MM.1S (cell line): Measurements from ENCODE around the gene ZNF287.

Experiments used
- DNase-seq: peaks from one replicate; pipeline ENCODE4 v3.0.0-alpha.2; 2015
- H2AFZ ChIP-seq: fragments of 300-600 bp; sonication (generic); 2 replicates; pipeline ENCODE4 v1.6.0; 2016; ENCODE audit warnings: antibody characterized with exemption, low read length
- H3F3A ChIP-seq: fragments of 300-600 bp; sonication (generic); 2 replicates; pipeline ENCODE4 v1.6.1; 2016; ENCODE audit warnings: mild to moderate bottlenecking, antibody characterized with exemption, low read length, moderate library complexity, mixed read lengths; ENCODE audit not compliant: insufficient read depth
- H3K27ac ChIP-seq: fragments of 300-600 bp; sonication (generic); 2 replicates; pipeline ENCODE4 v1.5.1; 2016; ENCODE audit warnings: mild to moderate bottlenecking, low read length
- H3K27me3 ChIP-seq: fragments of 300-600 bp; sonication (generic); replicated peaks from 2 replicates; pipeline ENCODE4 v1.6.0; 2016; ENCODE audit warnings: low read length; ENCODE audit not compliant: insufficient read depth
- H3K36me3 ChIP-seq: fragments of 300-600 bp; sonication (generic); replicated peaks from 2 replicates; pipeline ENCODE4 v1.6.1; 2016; ENCODE audit warnings: mild to moderate bottlenecking, low read length, mixed read lengths; ENCODE audit not compliant: insufficient read depth
- H3K4me1 ChIP-seq: fragments of 300-600 bp; sonication (generic); 2 replicates; pipeline ENCODE4 v1.6.1; 2016; ENCODE audit warnings: low read length, mixed read lengths
- H3K4me2 ChIP-seq: fragments of 300-600 bp; sonication (generic); 2 replicates; pipeline ENCODE4 v1.6.0; 2016; ENCODE audit warnings: low read depth, low read length
- H3K4me3 ChIP-seq: fragments of 300-600 bp; sonication (generic); 2 replicates; pipeline ENCODE4 v1.5.1; 2016; ENCODE audit warnings: low read length, mixed read lengths
- H3K79me2 ChIP-seq: fragments of 300-600 bp; sonication (generic); 2 replicates; pipeline ENCODE4 v1.6.1; 2016; ENCODE audit warnings: mixed run types, low read length, mixed read lengths
- H3K9ac ChIP-seq: fragments of 300-600 bp; sonication (generic); 2 replicates; pipeline ENCODE4 v1.6.1; 2016; ENCODE audit warnings: low read length, mixed read lengths
- H3K9me2 ChIP-seq: fragments of 300-600 bp; sonication (generic); replicated peaks from 2 replicates; pipeline ENCODE4 v1.6.1; 2016; ENCODE audit warnings: mild to moderate bottlenecking, low read length, mixed read lengths; ENCODE audit not compliant: insufficient read depth
- H3K9me3 ChIP-seq: fragments of 300-600 bp; sonication (generic); replicated peaks from 2 replicates; pipeline ENCODE4 v1.6.1; 2016; ENCODE audit warnings: mild to moderate bottlenecking, low read length, mixed read lengths; ENCODE audit not compliant: insufficient read depth
- H4K20me1 ChIP-seq: fragments of 300-600 bp; sonication (generic); 2 replicates; pipeline ENCODE4 v1.6.1; 2016; ENCODE audit warnings: mild to moderate bottlenecking, low read length, moderate library complexity, mixed read lengths; ENCODE audit not compliant: insufficient read depth
- CTCF ChIP-seq: fragments of 300-600 bp; sonication (generic); IDR thresholded peaks from 2 replicates; pipeline ENCODE4 v1.5.1; 2016; ENCODE audit warnings: antibody characterized with exemption, low read length, mixed read lengths
- EZH2 ChIP-seq: fragments of 300-600 bp; sonication (generic); optimal IDR thresholded peaks from 2 replicates; pipeline ENCODE3; 2017; ENCODE audit warnings: low read depth, mild to moderate bottlenecking, antibody characterized with exemption, low read length, mixed read lengths
- EZH2phosphoT487 ChIP-seq: fragments of 300-600 bp; sonication (generic); IDR thresholded peaks from 2 replicates; pipeline ENCODE4 v1.6.1; 2018; ENCODE audit warnings: antibody characterized with exemption, low read length

Gene ZNF287

GRCh38 chr17:16584273-16584995, 15.4 kb upstream of the ZNF287 start:
- Histone ChIP-seq H3K27me3 (peaks cover 11% of the 10 kb centered on the region), H3K9ac (no peak overlapping the region), H2AFZ (no peak overlapping the region), H3K36me3 (no peaks in the 10 kb centered on the region), H3K9me2 (no peaks in the 10 kb centered on the region), H3K79me2 (no peaks in the 10 kb centered on the region), H3K4me3 (no peak overlapping the region), H3K27ac (no peak overlapping the region), H3F3A (no peaks in the 10 kb centered on the region), H3K4me2 (no peak overlapping the region), H3K9me3 (no peaks in the 10 kb centered on the region), H3K4me1 (no peaks in the 10 kb centered on the region), H4K20me1 (no peaks in the 10 kb centered on the region)
- TF ChIP-seq EZH2: no peak
- TF ChIP-seq EZH2phosphoT487: no peak
- TF ChIP-seq CTCF: peak; percentile 23
- DNase-seq: no peak

GRCh38 chr17:16583781-16584180, 14.8 kb upstream of the ZNF287 start:
- Histone ChIP-seq H3K79me2 (no peaks in the 10 kb centered on the region), H3F3A (no peaks in the 10 kb centered on the region), H2AFZ (no peak overlapping the region), H3K27me3 (peaks cover 11% of the 10 kb centered on the region), H3K4me1 (no peaks in the 10 kb centered on the region), H3K9me2 (no peaks in the 10 kb centered on the region), H3K9ac (no peak overlapping the region), H3K4me3 (no peak overlapping the region), H3K4me2 (no peak overlapping the region), H4K20me1 (no peaks in the 10 kb centered on the region), H3K36me3 (no peaks in the 10 kb centered on the region), H3K27ac (no peak overlapping the region), H3K9me3 (no peaks in the 10 kb centered on the region)
- DNase-seq: no peak
- TF ChIP-seq EZH2phosphoT487: no peak

- H3K27me3 ChIP-seq: no peaks in the 10 kb centered on the region
- no peaks in the 10 kb centered on the region for H3K79me2 ChIP-seq
- H4K20me1 ChIP-seq: no peaks in the 10 kb centered on the region
- H3K4me2 ChIP-seq: no peak overlapping the region
- no peak overlapping the region for H3K27ac ChIP-seq
- no peaks in the 10 kb centered on the region for H3K4me1 ChIP-seq
- no peak overlapping the region for H3K4me3 ChIP-seq
- no peak overlapping the region for H3K9ac ChIP-seq
- no peaks in the 10 kb centered on the region for H3F3A ChIP-seq
- H2AFZ ChIP-seq: no peak overlapping the region
- DNase-seq: no peak
- H3K9me3 ChIP-seq: peaks cover 2% of the 10 kb centered on the region; the same call in 1 of the 2 replicates
- TF ChIP-seq EZH2 (no peak), CTCF (no peak), EZH2phosphoT487 (no peak)
- no peaks in the 10 kb centered on the region for H3K9me2 ChIP-seq
- no peaks in the 10 kb centered on the region for H3K36me3 ChIP-seq
These were observed 4.5 kb upstream of the ZNF287 start for GRCh38 chr17:16573466-16573865.

- Histone ChIP-seq H3K9ac (no peak overlapping the region), H3K4me3 (no peak overlapping the region), H3K4me2 (no peak overlapping the region), H3K27me3 (no peaks in the 10 kb centered on the region), H3K27ac (no peak overlapping the region), H3F3A (no peaks in the 10 kb centered on the region), H3K9me2 (no peaks in the 10 kb centered on the region), H3K4me1 (no peaks in the 10 kb centered on the region), H2AFZ (no peak overlapping the region), H4K20me1 (no peaks in the 10 kb centered on the region), H3K36me3 (no peaks in the 10 kb centered on the region), H3K79me2 (no peaks in the 10 kb centered on the region), H3K9me3 (no peaks in the 10 kb centered on the region)
- no peak for DNase-seq
- TF ChIP-seq EZH2: no peak
- no peak for TF ChIP-seq EZH2phosphoT487
- TF ChIP-seq CTCF: no peak
These were observed 331 bp upstream of the ZNF287 start for GRCh38 chr17:16569358-16569712.
